ENCODE measurements around the gene LRRC8C.
"Not testable (repeated sequence)": the region's sequence is repeated elsewhere in the genome, so short reads cannot be mapped to it uniquely, and the experiment has no call there.

LRRC8C gene

GRCh38 chr1:89632657-89633247 lies at the start of gene LRRC8C:
TSS of gene LRRC8C (plus strand) at chr1:89633120. CDS start at chr1:89686474, 53,354 bp downstream.
- DNase-seq = peak; percentile 94

GRCh38 chr1:89584211-89584610 lies 48.7 kb upstream of the LRRC8C start:
- DNase-seq = no peak

- DNase-seq = no peak
Observed at GRCh38 chr1:89584781-89585180, 48.1 kb upstream of the LRRC8C start.

- DNase-seq = no peak
Observed at GRCh38 chr1:89587729-89588161, 45.2 kb upstream of the LRRC8C start.

- no peak for DNase-seq
Observed at GRCh38 chr1:89588480-89588879, 44.4 kb upstream of the LRRC8C start.

- DNase-seq = no peak
Observed at GRCh38 chr1:89589515-89589914, 43.4 kb upstream of the LRRC8C start.

GRCh38 chr1:89590341-89591080 lies 42.4 kb upstream of the LRRC8C start:
- no peak for DNase-seq

GRCh38 chr1:89592861-89593302 lies 40.0 kb upstream of the LRRC8C start:
- not testable (repeated sequence) for DNase-seq

GRCh38 chr1:89594096-89594740 lies 38.7 kb upstream of the LRRC8C start:
- no peak for DNase-seq

- no peak for DNase-seq
Observed at GRCh38 chr1:89596698-89597097, 36.2 kb upstream of the LRRC8C start.

GRCh38 chr1:89598450-89599331 lies 34.2 kb upstream of the LRRC8C start:
- DNase-seq = no peak

GRCh38 chr1:89599332-89599630 lies 33.6 kb upstream of the LRRC8C start:
- no peak for DNase-seq

- no peak for DNase-seq
Observed at GRCh38 chr1:89600451-89601224, 32.3 kb upstream of the LRRC8C start.

- DNase-seq = no peak
Observed at GRCh38 chr1:89602871-89603404, 30.0 kb upstream of the LRRC8C start.

- DNase-seq = peak; percentile 78
Observed at GRCh38 chr1:89603651-89604413, 29.1 kb upstream of the LRRC8C start.

- no peak for DNase-seq
Observed at GRCh38 chr1:89604414-89604735, 28.5 kb upstream of the LRRC8C start.

GRCh38 chr1:89605692-89606091 lies 27.2 kb upstream of the LRRC8C start:
- DNase-seq = no peak

GRCh38 chr1:89606227-89606980 lies 26.5 kb upstream of the LRRC8C start:
- DNase-seq = no peak

- no peak for DNase-seq
Observed at GRCh38 chr1:89607156-89607555, 25.8 kb upstream of the LRRC8C start.

GRCh38 chr1:89607586-89608318 lies 25.2 kb upstream of the LRRC8C start:
- DNase-seq = no peak

All from activated CD8-positive, alpha-beta memory T cell treated with anti-CD3 and anti-CD28 coated beads, Interleukin-2, amount 50 U/mL, for 48 hours (primary cell).